SK-N-SH (cell line): ENCODE data around the gene KLHL18. TPM values are rescaled to one million over a fixed set of nuclear protein-coding genes. Genes with fewer than 3 reads are reported as not detected.

Experiments
- CTCF ChIA-PET: fragments of 300-600, 350-600 bp; formaldehyde crosslinking; extraction: SDS; loops from one replicate; lab custom pipeline; 2021; lab: Yijun Ruan, JAX
- POLR2A ChIA-PET: fragments of 350-600 bp; sonication (Branson Sonifier 250); formaldehyde crosslinking; extraction: SDS; loops from one replicate; lab custom pipeline; 2020; ENCODE audit warnings: antibody characterized with exemption, inconsistent platforms; lab: Yijun Ruan, JAX
- DNase-seq: peaks from one replicate; pipeline ENCODE4 v3.0.0; 2012
- H2AFZ ChIP-seq: fragments of 200-600 bp; sonication (generic); 2 replicates; pipeline ENCODE4 v1.8.1; 2016; ENCODE audit warnings: antibody characterized with exemption, mild to moderate bottlenecking, low read depth
- H3F3A ChIP-seq: fragments of 200-600 bp; sonication (generic); replicated peaks from 2 replicates; pipeline ENCODE3; 2016; ENCODE audit warnings: antibody characterized with exemption, mild to moderate bottlenecking; ENCODE audit not compliant: insufficient read depth
- H3K27ac ChIP-seq, 2 experiments: fragments of 200-500 bp in 1 of 2; fragments of 200-600 bp in 1 of 2; sonication (Bioruptor generic) in 1 of 2; sonication (generic), shearing (Covaris generic) in 1 of 2; 2 replicates each; pipeline versions ENCODE4 v1.5.1 to v1.6.1; 2014 to 2016; ENCODE audit warnings: low read depth in 2 of 2, inconsistent platforms in 1 of 2, low read length in 1 of 2, mild to moderate bottlenecking in 1 of 2, mixed read lengths in 1 of 2
- H3K27me3 ChIP-seq: fragments of 200-600 bp; sonication (generic), shearing (Covaris generic); 2 replicates; pipeline ENCODE4 v1.6.1; 2016; ENCODE audit warnings: mixed run types; ENCODE audit not compliant: insufficient read depth
- H3K36me3 ChIP-seq, 2 experiments: fragments of 200-500 bp in 1 of 2; fragments of 200-600 bp in 1 of 2; sonication (Bioruptor generic) in 1 of 2; sonication (generic) in 1 of 2; replicated peaks in 1 of 2; 2 replicates each; pipeline versions ENCODE3 to v1.5.1; 2014 to 2016; ENCODE audit warnings: low read length in 1 of 2, mild to moderate bottlenecking in 1 of 2; ENCODE audit not compliant: insufficient read depth in 2 of 2, control insufficient read depth in 1 of 2
- H3K4me1 ChIP-seq, 2 experiments: fragments of 200-500 bp in 1 of 2; fragments of 200-600 bp in 1 of 2; sonication (Bioruptor generic) in 1 of 2; sonication (generic), shearing (Covaris generic) in 1 of 2; 2 replicates each; pipeline versions ENCODE4 v1.5.1 to v1.6.1; 2014 to 2016; ENCODE audit warnings: low read depth in 1 of 2, low read length in 1 of 2, mixed run types in 1 of 2; ENCODE audit not compliant: insufficient read depth in 2 of 2, control insufficient read depth in 1 of 2
- H3K4me2 ChIP-seq: fragments of 200-600 bp; sonication (generic), shearing (Covaris generic); 2 replicates; pipeline ENCODE4 v1.6.1; 2017; ENCODE audit warnings: mixed run types
- H3K4me3 ChIP-seq, 2 experiments: fragments of 200-500 bp in 1 of 2; fragments of 200-600 bp in 1 of 2; sonication (Bioruptor generic) in 1 of 2; sonication (generic), shearing (Covaris generic) in 1 of 2; 2 replicates each; pipeline versions ENCODE4 v1.5.1 to v1.8.1; 2014 to 2016; ENCODE audit warnings: low read depth in 2 of 2, inconsistent platforms in 1 of 2, low read length in 1 of 2, mild to moderate bottlenecking in 1 of 2, mixed read lengths in 1 of 2, moderate library complexity in 1 of 2
- H3K79me2 ChIP-seq: fragments of 200-600 bp; sonication (generic); 2 replicates; pipeline ENCODE4 v1.8.1; 2017; ENCODE audit warnings: mild to moderate bottlenecking; ENCODE audit not compliant: insufficient read depth
- H3K9ac ChIP-seq: fragments of 200-600 bp; sonication (generic); 2 replicates; pipeline ENCODE4 v1.6.1; 2017; ENCODE audit warnings: mixed run types
- H3K9me2 ChIP-seq: fragments of 200-600 bp; sonication (generic); 2 replicates; pipeline ENCODE4 v1.6.1; 2017; ENCODE audit warnings: mixed run types
- H3K9me3 ChIP-seq: fragments of 200-600 bp; sonication (generic); 2 replicates; pipeline ENCODE4 v1.6.1; 2017; ENCODE audit warnings: mixed run types, mild to moderate bottlenecking, moderate library complexity
- H4K20me1 ChIP-seq: fragments of 200-600 bp; sonication (generic); 2 replicates; pipeline ENCODE4 v1.6.1; 2017; ENCODE audit warnings: mild to moderate bottlenecking, mixed run types; ENCODE audit not compliant: insufficient read depth
- CHD2 ChIP-seq: fragments of 150-350 bp; IDR thresholded peaks from 2 replicates; pipeline ENCODE4 v1.6.1; 2018; ENCODE audit warnings: low read length; ENCODE audit not compliant: partially characterized antibody
- EP300 ChIP-seq, 2 experiments: IDR thresholded peaks; 2 replicates each; pipeline versions ENCODE4 v1.4.0 to v1.6.1; 2012; ENCODE audit warnings: borderline replicate concordance in 1 of 2, low read depth in 1 of 2, low read length in 1 of 2
- EZH2phosphoT487 ChIP-seq: fragments of 200-600 bp; sonication (generic); IDR thresholded peaks from 2 replicates; pipeline ENCODE4 v1.6.1; 2017; ENCODE audit warnings: low read depth, mixed run types, mild to moderate bottlenecking, antibody characterized with exemption, moderate library complexity, borderline replicate concordance
- FOSL2 ChIP-seq: IDR thresholded peaks from 2 replicates; pipeline ENCODE4 v1.4.0; 2012; ENCODE audit warnings: low read depth, mild to moderate bottlenecking, moderate library complexity, borderline replicate concordance
- FOXM1 ChIP-seq: IDR thresholded peaks from 2 replicates; pipeline ENCODE4 v1.4.0; 2012; ENCODE audit warnings: low read depth, mild to moderate bottlenecking
- MXI1 ChIP-seq: IDR thresholded peaks from 2 replicates; pipeline ENCODE4 v1.6.1; 2012; ENCODE audit warnings: mild to moderate bottlenecking, low read depth, low read length, improper control_type of control experiment
- NFIC ChIP-seq: IDR thresholded peaks from 2 replicates; pipeline ENCODE4 v1.4.0; 2012; ENCODE audit warnings: borderline replicate concordance
- NRF1 ChIP-seq: IDR thresholded peaks from 2 replicates; pipeline ENCODE4 v1.6.1; 2012; ENCODE audit warnings: low read depth, mild to moderate bottlenecking, low read length
- RAD21 ChIP-seq: IDR thresholded peaks from 2 replicates; pipeline ENCODE4 v1.6.1; 2012; ENCODE audit warnings: mild to moderate bottlenecking, low read length
- RCOR1 ChIP-seq: fragments of 150-350 bp; IDR thresholded peaks from 2 replicates; pipeline ENCODE4 v1.6.1; 2017; ENCODE audit warnings: antibody characterized with exemption, low read length
- RFX5 ChIP-seq: IDR thresholded peaks from 2 replicates; pipeline ENCODE4 v1.6.1; 2012; ENCODE audit warnings: mild to moderate bottlenecking, improper control_type of control experiment, low read length
- SIN3A ChIP-seq: IDR thresholded peaks from 2 replicates; pipeline ENCODE4 v1.6.1; 2012; ENCODE audit warnings: low read depth, mild to moderate bottlenecking, low read length, moderate library complexity, borderline replicate concordance
- SMC3 ChIP-seq: IDR thresholded peaks from 2 replicates; pipeline ENCODE4 v1.6.1; 2012; ENCODE audit warnings: low read depth, low read length, improper control_type of control experiment
- TAF1 ChIP-seq: IDR thresholded peaks from 2 replicates; pipeline ENCODE4 v1.6.1; 2012; ENCODE audit warnings: low read depth, mild to moderate bottlenecking, low read length, moderate library complexity, borderline replicate concordance
- TCF12 ChIP-seq: IDR thresholded peaks from 2 replicates; pipeline ENCODE4 v1.4.0; 2012
- TEAD4 ChIP-seq: IDR thresholded peaks from 2 replicates; pipeline ENCODE4 v1.4.0; 2012; ENCODE audit warnings: mild to moderate bottlenecking, borderline replicate concordance; ENCODE audit not compliant: insufficient read depth
- YY1 ChIP-seq: IDR thresholded peaks from 2 replicates; pipeline ENCODE4 v1.4.0; 2012; ENCODE audit warnings: low read depth, mild to moderate bottlenecking
- WGBS: methylation state at CpG from one replicate; pipeline ENCODE4 v1.1.6; 2017; ENCODE audit warnings: low lambda C conversion rate; 5-methylcytosine and 5-hydroxymethylcytosine counted together
- polyA plus RNA-seq, 3 experiments: library from polyadenylated mRNA; depleted of rRNA; stranded (reverse); fragments of >200 nt; gene quantifications; 2 replicates each; pipeline ENCODE4 v1.2.3, GENCODE V29; 2012
- TF ChIP-seq, protein P1 (sequence below): fragments of 150-350 bp; IDR thresholded peaks from 2 replicates; pipeline ENCODE4 v1.6.1; 2017; ENCODE audit warnings: antibody characterized with exemption, low read length, low read depth, borderline replicate concordance
- TF ChIP-seq, protein P2 (sequence below): fragments of 200-600 bp; sonication (generic); IDR thresholded peaks from 2 replicates; pipeline ENCODE4 v1.6.1; 2017; ENCODE audit warnings: antibody characterized with exemption, mild to moderate bottlenecking, moderate library complexity
- TF ChIP-seq, protein P3 (sequence below): IDR thresholded peaks from 2 replicates; pipeline ENCODE4 v1.4.0; 2012; ENCODE audit warnings: low read depth, borderline replicate concordance
- TF ChIP-seq, protein P4 (sequence below): IDR thresholded peaks from 2 replicates; pipeline ENCODE4 v1.4.0; 2012; ENCODE audit warnings: low read depth, borderline replicate concordance

The KLHL18 gene
- polyA plus RNA-seq, 1 of the 3 experiments (the other 2 are of a cell fraction), result 55.2 TPM

DNA sequence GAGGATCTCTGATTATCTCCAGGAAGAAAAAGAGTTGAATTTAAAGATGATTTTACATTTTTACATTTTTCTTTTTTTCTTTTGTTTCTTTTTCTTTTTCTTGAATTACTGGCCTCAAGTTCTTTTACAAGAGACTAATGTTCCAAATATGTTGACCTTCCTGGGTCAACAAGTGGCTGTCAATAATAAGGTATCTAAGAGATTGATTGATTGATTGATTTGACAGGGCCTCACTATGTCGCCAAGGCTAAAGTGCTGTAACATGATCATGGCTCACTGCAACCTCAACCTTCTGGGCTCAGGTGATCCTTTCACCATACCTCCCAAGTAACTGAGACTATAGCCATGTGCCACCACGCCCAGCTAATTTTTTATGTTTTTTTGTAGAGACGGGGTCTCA lies 44.7 kb upstream of the KLHL18 start (continued):
- TF ChIP-seq EZH2phosphoT487 (no peak), TEAD4 (no peak), RFX5 (no peak), CHD2 (no peak), TCF12 (no peak), MXI1 (no peak)
- TF ChIP-seq, protein P1, sequence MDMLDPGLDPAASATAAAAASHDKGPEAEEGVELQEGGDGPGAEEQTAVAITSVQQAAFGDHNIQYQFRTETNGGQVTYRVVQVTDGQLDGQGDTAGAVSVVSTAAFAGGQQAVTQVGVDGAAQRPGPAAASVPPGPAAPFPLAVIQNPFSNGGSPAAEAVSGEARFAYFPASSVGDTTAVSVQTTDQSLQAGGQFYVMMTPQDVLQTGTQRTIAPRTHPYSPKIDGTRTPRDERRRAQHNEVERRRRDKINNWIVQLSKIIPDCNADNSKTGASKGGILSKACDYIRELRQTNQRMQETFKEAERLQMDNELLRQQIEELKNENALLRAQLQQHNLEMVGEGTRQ, result no peak

DNA sequence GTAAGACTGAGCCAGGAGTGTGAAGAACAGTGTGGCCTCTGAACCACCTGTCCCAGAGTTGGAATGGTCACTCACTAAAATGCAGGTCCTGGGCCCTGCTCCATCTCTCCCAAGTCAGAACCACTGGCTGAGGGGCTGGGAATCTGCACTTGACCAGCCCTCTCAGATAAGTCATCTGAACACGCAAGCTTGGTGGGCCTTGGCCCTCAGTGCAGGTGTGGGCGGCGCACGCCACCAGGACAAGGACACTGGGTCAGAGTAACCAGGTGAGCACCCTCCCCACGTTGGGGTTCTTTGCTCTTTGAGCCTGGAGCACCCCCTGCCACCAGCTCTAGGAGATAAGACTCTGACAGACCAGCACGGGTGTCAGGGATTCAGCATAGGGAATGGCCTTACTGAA lies 42.8 kb upstream of the KLHL18 start:
- POLR2A ChIA-PET, result no interaction called here
- Histone ChIP-seq H3F3A (no peaks in the 10 kb centered on the region), H3K9me3 (no peaks in the 10 kb centered on the region), H4K20me1 (no peaks in the 10 kb centered on the region), H3K27ac (no peak overlapping the region), H3K4me1 (no peaks in the 10 kb centered on the region), H2AFZ (no peak overlapping the region), H3K27me3 (no peaks in the 10 kb centered on the region), H3K9ac (no peak overlapping the region), H3K79me2 (no peaks in the 10 kb centered on the region), H3K4me2 (no peak overlapping the region), H3K4me3 (no peak overlapping the region), H3K36me3 (no peaks in the 10 kb centered on the region), H3K9me2 (no peaks in the 10 kb centered on the region)
- no CpG with 5 or more reads among the region's 6 CpGs for WGBS
- TF ChIP-seq RAD21 (no peak), SIN3A (no peak), TAF1 (no peak), NFIC (no peak), EP300 (IDR thresholded peaks at IDR 0.05; ENCODE audit: borderline replicate concordance in 1 of 2, low read depth in 1 of 2, low read length in 1 of 2) (no peak), TEAD4 (no peak), RCOR1 (no peak), NRF1 (no peak), SMC3 (no peak), FOXM1 (no peak), FOSL2 (no peak), TCF12 (no peak), YY1 (no peak), CHD2 (no peak), RFX5 (no peak), MXI1 (no peak)
- TF ChIP-seq, protein P2, sequence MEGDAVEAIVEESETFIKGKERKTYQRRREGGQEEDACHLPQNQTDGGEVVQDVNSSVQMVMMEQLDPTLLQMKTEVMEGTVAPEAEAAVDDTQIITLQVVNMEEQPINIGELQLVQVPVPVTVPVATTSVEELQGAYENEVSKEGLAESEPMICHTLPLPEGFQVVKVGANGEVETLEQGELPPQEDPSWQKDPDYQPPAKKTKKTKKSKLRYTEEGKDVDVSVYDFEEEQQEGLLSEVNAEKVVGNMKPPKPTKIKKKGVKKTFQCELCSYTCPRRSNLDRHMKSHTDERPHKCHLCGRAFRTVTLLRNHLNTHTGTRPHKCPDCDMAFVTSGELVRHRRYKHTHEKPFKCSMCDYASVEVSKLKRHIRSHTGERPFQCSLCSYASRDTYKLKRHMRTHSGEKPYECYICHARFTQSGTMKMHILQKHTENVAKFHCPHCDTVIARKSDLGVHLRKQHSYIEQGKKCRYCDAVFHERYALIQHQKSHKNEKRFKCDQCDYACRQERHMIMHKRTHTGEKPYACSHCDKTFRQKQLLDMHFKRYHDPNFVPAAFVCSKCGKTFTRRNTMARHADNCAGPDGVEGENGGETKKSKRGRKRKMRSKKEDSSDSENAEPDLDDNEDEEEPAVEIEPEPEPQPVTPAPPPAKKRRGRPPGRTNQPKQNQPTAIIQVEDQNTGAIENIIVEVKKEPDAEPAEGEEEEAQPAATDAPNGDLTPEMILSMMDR, result no peak
- TF ChIP-seq, protein P3, sequence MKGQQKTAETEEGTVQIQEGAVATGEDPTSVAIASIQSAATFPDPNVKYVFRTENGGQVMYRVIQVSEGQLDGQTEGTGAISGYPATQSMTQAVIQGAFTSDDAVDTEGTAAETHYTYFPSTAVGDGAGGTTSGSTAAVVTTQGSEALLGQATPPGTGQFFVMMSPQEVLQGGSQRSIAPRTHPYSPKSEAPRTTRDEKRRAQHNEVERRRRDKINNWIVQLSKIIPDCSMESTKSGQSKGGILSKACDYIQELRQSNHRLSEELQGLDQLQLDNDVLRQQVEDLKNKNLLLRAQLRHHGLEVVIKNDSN, result no peak
- TF ChIP-seq, protein P4, sequence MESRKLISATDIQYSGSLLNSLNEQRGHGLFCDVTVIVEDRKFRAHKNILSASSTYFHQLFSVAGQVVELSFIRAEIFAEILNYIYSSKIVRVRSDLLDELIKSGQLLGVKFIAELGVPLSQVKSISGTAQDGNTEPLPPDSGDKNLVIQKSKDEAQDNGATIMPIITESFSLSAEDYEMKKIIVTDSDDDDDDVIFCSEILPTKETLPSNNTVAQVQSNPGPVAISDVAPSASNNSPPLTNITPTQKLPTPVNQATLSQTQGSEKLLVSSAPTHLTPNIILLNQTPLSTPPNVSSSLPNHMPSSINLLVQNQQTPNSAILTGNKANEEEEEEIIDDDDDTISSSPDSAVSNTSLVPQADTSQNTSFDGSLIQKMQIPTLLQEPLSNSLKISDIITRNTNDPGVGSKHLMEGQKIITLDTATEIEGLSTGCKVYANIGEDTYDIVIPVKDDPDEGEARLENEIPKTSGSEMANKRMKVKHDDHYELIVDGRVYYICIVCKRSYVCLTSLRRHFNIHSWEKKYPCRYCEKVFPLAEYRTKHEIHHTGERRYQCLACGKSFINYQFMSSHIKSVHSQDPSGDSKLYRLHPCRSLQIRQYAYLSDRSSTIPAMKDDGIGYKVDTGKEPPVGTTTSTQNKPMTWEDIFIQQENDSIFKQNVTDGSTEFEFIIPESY, result no peak
- TF ChIP-seq, protein P1, result no peak
- CTCF ChIA-PET, result interaction anchor here (0.9 kb wide), 1 partner anchor 11 kb away, joined by 3 read pairs; no protein-coding TSS in a partner anchor
- no peak for DNase-seq
